OCI-LY3 (cell line): ENCODE results near the gene WDFY1.

Experiments
- H2AFZ ChIP-seq: fragments of 200-600, 300-600 bp; shearing (Covaris generic); 2 replicates; pipeline ENCODE4 v1.6.0; 2014; ENCODE audit warnings: antibody characterized with exemption, low read depth, low read length
- H3K27ac ChIP-seq: fragments of 200-600, 300-600 bp; sonication (generic); 2 replicates; pipeline ENCODE4 v1.5.1; 2014; ENCODE audit warnings: mild to moderate bottlenecking, low read length, moderate library complexity, mixed read lengths
- H3K27me3 ChIP-seq: fragments of 200-600, 300-600 bp; sonication (generic); 2 replicates; pipeline ENCODE4 v1.6.1; 2014; ENCODE audit warnings: low read depth, low read length, mixed read lengths
- H3K36me3 ChIP-seq: fragments of 200-600, 300-600 bp; sonication (generic); replicated peaks from 2 replicates; pipeline ENCODE3; 2014; ENCODE audit warnings: low read depth, low read length, mixed read lengths
- H3K4me1 ChIP-seq: fragments of 300-600, 200-600 bp; sonication (generic); 2 replicates; pipeline ENCODE4 v1.6.1; 2014; ENCODE audit warnings: low read length, mixed read lengths
- H3K4me2 ChIP-seq: fragments of 200-600, 300-600 bp; sonication (generic); 2 replicates; pipeline ENCODE4 v1.6.1; 2014; ENCODE audit warnings: low read length, mixed read lengths
- H3K4me3 ChIP-seq: fragments of 300-600, 200-600 bp; sonication (generic); 2 replicates; pipeline ENCODE4 v1.5.1; 2014; ENCODE audit warnings: antibody characterized with exemption, mild to moderate bottlenecking, low read length, moderate library complexity
- H3K79me2 ChIP-seq: fragments of 300-600, 200-600 bp; shearing (Covaris generic); 2 replicates; pipeline ENCODE4 v1.6.1; 2014; ENCODE audit warnings: mild to moderate bottlenecking, low read length, mixed read lengths
- H3K9ac ChIP-seq: fragments of 300-600, 200-600 bp; shearing (Covaris generic); 2 replicates; pipeline ENCODE4 v1.6.0; 2014; ENCODE audit warnings: mild to moderate bottlenecking, low read length, moderate library complexity
- H3K9me3 ChIP-seq: fragments of 200-600, 300-600 bp; shearing (Covaris generic); 2 replicates; pipeline ENCODE4 v1.6.1; 2014; ENCODE audit warnings: low read length, mixed read lengths; ENCODE audit not compliant: insufficient read depth
- H4K20me1 ChIP-seq: fragments of 200-600, 300-600 bp; sonication (generic); 2 replicates; pipeline ENCODE4 v1.6.1; 2016; ENCODE audit warnings: low read length, mixed read lengths; ENCODE audit not compliant: insufficient read depth
- EZH2phosphoT487 ChIP-seq: fragments of 200-600 bp; shearing (Covaris generic); IDR thresholded peaks from 2 replicates; pipeline ENCODE4 v1.6.1; 2018; ENCODE audit warnings: antibody characterized with exemption, mixed run types, low read depth
- TF ChIP-seq, protein P1 (sequence below): fragments of 200-600, 300-600 bp; sonication (generic); IDR thresholded peaks from 2 replicates; pipeline ENCODE4 v1.5.1; 2014; ENCODE audit warnings: antibody characterized with exemption, low read length, low read depth

Gene WDFY1

DNA sequence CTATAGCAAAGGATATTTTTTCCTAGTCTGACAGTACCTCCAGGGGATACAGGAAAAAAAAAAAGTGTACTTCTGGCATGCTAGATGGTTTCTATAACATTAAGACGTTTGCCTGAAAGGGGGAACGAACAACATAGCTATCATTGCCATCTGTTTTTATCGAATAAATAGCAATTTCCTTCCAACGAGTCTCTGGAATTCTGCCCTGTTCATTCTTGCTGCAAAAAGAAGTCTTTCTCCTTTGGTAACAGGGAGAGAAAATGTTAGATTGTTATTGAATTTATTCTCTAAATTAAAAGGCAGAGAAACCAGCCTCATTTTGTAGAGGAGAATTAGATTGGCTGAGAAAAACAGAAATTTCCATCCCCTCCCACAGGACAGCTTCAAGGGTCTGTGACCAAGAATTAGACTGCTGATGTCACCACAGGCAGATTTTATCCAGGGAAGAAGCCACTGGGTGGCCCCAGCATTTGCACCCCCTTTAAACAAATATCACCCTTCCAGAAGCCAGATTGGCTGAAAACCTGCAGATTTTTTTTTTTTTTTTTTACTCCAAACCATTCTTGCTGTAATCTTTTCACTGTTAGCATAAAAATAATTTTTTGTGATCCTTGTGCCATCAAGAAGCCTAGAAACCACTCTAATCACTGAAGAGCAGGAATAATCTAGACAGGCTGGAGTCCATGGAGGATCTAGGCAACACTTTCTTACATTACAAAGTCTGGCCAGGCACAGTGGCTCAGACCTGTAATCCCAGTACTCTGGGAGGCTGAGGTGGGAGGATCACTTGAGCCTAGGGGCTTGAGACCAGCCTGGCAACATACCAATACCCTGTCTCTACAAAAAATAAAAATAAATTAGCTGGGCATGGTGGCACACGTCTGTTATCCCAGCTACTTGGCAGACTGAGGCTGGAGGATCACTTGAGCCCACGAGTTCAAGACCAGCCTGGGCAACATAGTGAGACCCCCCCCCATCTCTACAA is 12.0 kb downstream of the WDFY1 start:
- Histone ChIP-seq H2AFZ (no peak overlapping the region), H3K27me3 (no peaks in the 10 kb centered on the region), H4K20me1 (peaks cover 23% of the 10 kb centered on the region), H3K4me3 (no peak overlapping the region), H3K4me1 (peaks cover 20% of the 10 kb centered on the region), H3K9me3 (no peaks in the 10 kb centered on the region), H3K9ac (no peak overlapping the region), H3K27ac (no peak overlapping the region), H3K36me3 (peaks cover 5% of the 10 kb centered on the region), H3K79me2 (peaks cover 51% of the 10 kb centered on the region), H3K4me2 (no peak overlapping the region)
- no peak for TF ChIP-seq EZH2phosphoT487
- TF ChIP-seq, protein P1, sequence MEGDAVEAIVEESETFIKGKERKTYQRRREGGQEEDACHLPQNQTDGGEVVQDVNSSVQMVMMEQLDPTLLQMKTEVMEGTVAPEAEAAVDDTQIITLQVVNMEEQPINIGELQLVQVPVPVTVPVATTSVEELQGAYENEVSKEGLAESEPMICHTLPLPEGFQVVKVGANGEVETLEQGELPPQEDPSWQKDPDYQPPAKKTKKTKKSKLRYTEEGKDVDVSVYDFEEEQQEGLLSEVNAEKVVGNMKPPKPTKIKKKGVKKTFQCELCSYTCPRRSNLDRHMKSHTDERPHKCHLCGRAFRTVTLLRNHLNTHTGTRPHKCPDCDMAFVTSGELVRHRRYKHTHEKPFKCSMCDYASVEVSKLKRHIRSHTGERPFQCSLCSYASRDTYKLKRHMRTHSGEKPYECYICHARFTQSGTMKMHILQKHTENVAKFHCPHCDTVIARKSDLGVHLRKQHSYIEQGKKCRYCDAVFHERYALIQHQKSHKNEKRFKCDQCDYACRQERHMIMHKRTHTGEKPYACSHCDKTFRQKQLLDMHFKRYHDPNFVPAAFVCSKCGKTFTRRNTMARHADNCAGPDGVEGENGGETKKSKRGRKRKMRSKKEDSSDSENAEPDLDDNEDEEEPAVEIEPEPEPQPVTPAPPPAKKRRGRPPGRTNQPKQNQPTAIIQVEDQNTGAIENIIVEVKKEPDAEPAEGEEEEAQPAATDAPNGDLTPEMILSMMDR = no peak

DNA sequence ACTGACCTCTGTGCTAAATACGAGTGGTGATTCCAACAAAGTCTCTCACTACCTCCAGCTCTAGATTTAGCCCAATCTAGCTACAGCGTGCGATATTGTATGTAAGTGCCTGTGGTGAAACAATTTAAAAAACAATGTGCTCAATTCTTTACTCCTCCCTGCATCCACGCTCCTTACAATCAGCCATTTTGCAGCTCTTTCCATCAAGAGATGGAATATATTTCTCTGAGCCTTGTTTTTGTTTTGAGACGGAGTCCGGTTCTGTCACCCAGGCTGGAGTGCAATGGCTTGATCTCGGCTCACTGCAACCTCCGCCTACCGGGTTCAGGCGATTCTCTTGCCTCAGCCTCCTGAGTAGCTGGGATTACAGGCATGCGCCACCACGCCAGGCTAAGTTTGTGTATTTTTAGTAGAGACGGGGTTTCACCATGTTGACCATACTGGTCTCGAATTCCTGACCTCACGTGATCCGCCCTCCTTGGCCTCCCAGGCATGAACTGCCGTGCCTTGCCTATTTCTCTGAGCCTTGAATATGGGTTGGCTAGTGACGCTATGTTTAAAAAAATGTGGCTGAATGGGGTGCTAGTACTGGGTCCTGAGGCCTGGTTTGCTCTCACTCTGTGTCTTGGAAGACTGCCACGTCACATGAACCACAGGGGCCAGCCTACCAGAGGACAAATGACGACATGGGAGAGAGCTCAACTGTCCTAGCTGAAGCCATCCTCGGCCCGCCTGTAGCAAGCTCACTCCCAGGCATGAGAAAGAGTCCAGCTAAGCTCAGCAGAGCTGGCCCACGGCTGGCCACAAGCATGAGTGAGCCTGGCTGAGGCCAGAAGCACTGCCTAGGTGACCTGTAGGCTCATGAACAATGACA is 14.8 kb downstream of the WDFY1 start:
- Histone ChIP-seq H3K4me1 (no peaks in the 10 kb centered on the region), H3K9me3 (peaks cover 5% of the 10 kb centered on the region; the same call in 1 of the 2 replicates), H4K20me1 (peaks cover 17% of the 10 kb centered on the region), H3K27me3 (no peaks in the 10 kb centered on the region), H3K27ac (no peak overlapping the region), H2AFZ (no peak overlapping the region), H3K9ac (no peak overlapping the region), H3K4me2 (no peak overlapping the region), H3K36me3 (no peaks in the 10 kb centered on the region), H3K79me2 (peaks cover 31% of the 10 kb centered on the region), H3K4me3 (no peak overlapping the region)
- no peak for TF ChIP-seq EZH2phosphoT487
- TF ChIP-seq, protein P1 = no peak

DNA sequence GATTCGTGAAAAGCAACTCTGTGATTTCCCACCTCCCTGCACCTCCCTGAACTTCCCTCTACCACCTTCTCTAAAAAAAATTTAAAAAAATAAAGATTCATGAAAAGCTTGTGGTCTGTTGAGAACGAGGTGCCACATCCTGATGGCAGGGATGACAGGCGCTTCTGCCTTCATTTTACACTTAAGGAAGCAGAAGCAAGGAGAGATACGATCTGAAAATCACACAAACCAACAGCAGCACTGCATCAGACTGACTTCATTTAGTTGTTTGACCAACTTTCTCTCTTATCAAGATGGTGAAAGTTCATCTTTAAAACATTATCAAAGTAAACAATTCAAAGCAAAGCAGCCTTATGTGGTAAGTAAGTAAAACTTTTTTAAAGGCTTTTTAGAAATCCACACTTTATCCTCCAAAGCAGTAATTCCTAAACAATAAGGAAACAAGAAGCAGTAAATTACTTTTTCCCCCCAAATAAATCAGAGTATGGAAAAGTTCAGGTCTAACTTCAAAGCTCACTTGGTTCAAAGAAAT is 15.5 kb downstream of the WDFY1 start:
- H3K9me3 ChIP-seq = peaks cover 5% of the 10 kb centered on the region; the same call in 1 of the 2 replicates
- H4K20me1 ChIP-seq = peaks cover 14% of the 10 kb centered on the region
- no peaks in the 10 kb centered on the region for H3K36me3 ChIP-seq
- no peak overlapping the region for H2AFZ ChIP-seq
- H3K9ac ChIP-seq = no peak overlapping the region
- no peaks in the 10 kb centered on the region for H3K27me3 ChIP-seq
- TF ChIP-seq EZH2phosphoT487 = no peak
- TF ChIP-seq, protein P1 = no peak
- no peak overlapping the region for H3K4me3 ChIP-seq
- no peaks in the 10 kb centered on the region for H3K4me1 ChIP-seq
- H3K27ac ChIP-seq = no peak overlapping the region
- peaks cover 26% of the 10 kb centered on the region for H3K79me2 ChIP-seq
- H3K4me2 ChIP-seq = no peak overlapping the region
